NCI-H345 treated with DMSO at 0.1 percent for 48 hours (cell line): ENCODE results near the gene SPATA12.

Experiments
- DNase-seq: peaks from one replicate; lab custom pipeline; 2025; ENCODE audit not compliant: unreplicated experiment; lab: John Stamatoyannopoulos, UW

SPATA12 gene

GRCh38 chr3:57060089-57060821 lies at the start of gene SPATA12:
Gene SPATA12 (plus strand): TSS chr3:57060664. CDS start chr3:57073695, 13,031 bp downstream.
- no peak for DNase-seq

GRCh38 chr3:57011022-57011421 lies 49.4 kb upstream of the SPATA12 start:
- no peak for DNase-seq

- no peak for DNase-seq
Observed at GRCh38 chr3:57012847-57013246, 47.6 kb upstream of the SPATA12 start.

GRCh38 chr3:57015350-57015729 lies 45.1 kb upstream of the SPATA12 start:
- no peak for DNase-seq

- no peak for DNase-seq
Observed at GRCh38 chr3:57015912-57016311, 44.6 kb upstream of the SPATA12 start.

- DNase-seq, result no peak
Observed at GRCh38 chr3:57017459-57017845, 43.0 kb upstream of the SPATA12 start.

GRCh38 chr3:57018246-57018645 lies 42.2 kb upstream of the SPATA12 start:
- no peak for DNase-seq

- no peak for DNase-seq
Observed at GRCh38 chr3:57019057-57019456, 41.4 kb upstream of the SPATA12 start.

- DNase-seq, result no peak
Observed at GRCh38 chr3:57025237-57025636, 35.2 kb upstream of the SPATA12 start.

- DNase-seq, result no peak
Observed at GRCh38 chr3:57026944-57027343, 33.5 kb upstream of the SPATA12 start.

GRCh38 chr3:57029383-57029782 lies 31.1 kb upstream of the SPATA12 start:
- DNase-seq, result no peak

GRCh38 chr3:57029924-57030323 lies 30.5 kb upstream of the SPATA12 start:
- no peak for DNase-seq

GRCh38 chr3:57030721-57031120 lies 29.7 kb upstream of the SPATA12 start:
- DNase-seq, result no peak

- no peak for DNase-seq
Observed at GRCh38 chr3:57031631-57032541, 28.6 kb upstream of the SPATA12 start.

GRCh38 chr3:57036952-57037351 lies 23.5 kb upstream of the SPATA12 start:
- no peak for DNase-seq

GRCh38 chr3:57038466-57039164 lies 21.8 kb upstream of the SPATA12 start:
- no peak for DNase-seq

- DNase-seq, result no peak
Observed at GRCh38 chr3:57041674-57042073, 18.8 kb upstream of the SPATA12 start.

- DNase-seq, result no peak
Observed at GRCh38 chr3:57043518-57043917, 16.9 kb upstream of the SPATA12 start.

- DNase-seq, result no peak
Observed at GRCh38 chr3:57046101-57046765, 14.2 kb upstream of the SPATA12 start.

- DNase-seq, result peak; percentile 48
Observed at GRCh38 chr3:57048052-57048671, 12.3 kb upstream of the SPATA12 start.

- peak; percentile 31 for DNase-seq
Observed at GRCh38 chr3:57048728-57049127, 11.7 kb upstream of the SPATA12 start.
